Stimulated activated CD4-positive, alpha-beta T cell treated with anti-CD3 and anti-CD28 coated beads, Interleukin-1b, Interleukin-23, amount 100 ng/mL, for 4 hours (primary cell): ENCODE results near the gene KCNG2.

ENCODE experiments used
- DNase-seq, 2 donors: peaks; one replicate each; pipeline ENCODE4 v3.0.0-alpha.2; 2020; ENCODE audit warnings: low read depth in 2 of 2

Gene KCNG2

GRCh38 chr18:79784965-79785770, 12.6 kb upstream of the KCNG2 start:
- no peak for DNase-seq

GRCh38 chr18:79785831-79786230, 11.9 kb upstream of the KCNG2 start:
- DNase-seq, result no peak

- no peak for DNase-seq
Measured at GRCh38 chr18:79786304-79786703, 11.4 kb upstream of the KCNG2 start.

- DNase-seq, result no peak
Measured at GRCh38 chr18:79786786-79787526, 10.8 kb upstream of the KCNG2 start.

GRCh38 chr18:79787527-79787864, 10.2 kb upstream of the KCNG2 start:
- no peak for DNase-seq

GRCh38 chr18:79787865-79788733, 9.6 kb upstream of the KCNG2 start:
- DNase-seq, result no peak

GRCh38 chr18:79788734-79789085, 9.0 kb upstream of the KCNG2 start:
- no peak for DNase-seq

- no peak for DNase-seq
Measured at GRCh38 chr18:79789091-79789891, 8.4 kb upstream of the KCNG2 start.

- DNase-seq, result no peak
Measured at GRCh38 chr18:79789901-79790890, 7.5 kb upstream of the KCNG2 start.

GRCh38 chr18:79790996-79791972, 6.5 kb upstream of the KCNG2 start:
- no peak for DNase-seq

GRCh38 chr18:79792096-79792987, 5.4 kb upstream of the KCNG2 start:
- no peak for DNase-seq

- no peak for DNase-seq
Measured at GRCh38 chr18:79792988-79793355, 4.8 kb upstream of the KCNG2 start.

- DNase-seq, result no peak
Measured at GRCh38 chr18:79794846-79795245, 2.9 kb upstream of the KCNG2 start.

GRCh38 chr18:79795446-79795845, 2.3 kb upstream of the KCNG2 start:
- no peak for DNase-seq

GRCh38 chr18:79796016-79796415, 1.7 kb upstream of the KCNG2 start:
- no peak for DNase-seq

GRCh38 chr18:79796531-79797405, 970 bp upstream of the KCNG2 start:
- DNase-seq, result no peak

GRCh38 chr18:79798346-79798998, 734 bp downstream of the KCNG2 start:
- no peak for DNase-seq
